ENCODE measurements around the gene TMEM220. TPM values are rescaled to one million over a fixed set of nuclear protein-coding genes. Genes with fewer than 3 reads are reported as not detected.

The TMEM220 gene
- total and polyA plus RNA-seq, 9 of the 15 experiments (the other 6 are each of a cell fraction or from before 2014, with no cell fraction given): not detected

DNA sequence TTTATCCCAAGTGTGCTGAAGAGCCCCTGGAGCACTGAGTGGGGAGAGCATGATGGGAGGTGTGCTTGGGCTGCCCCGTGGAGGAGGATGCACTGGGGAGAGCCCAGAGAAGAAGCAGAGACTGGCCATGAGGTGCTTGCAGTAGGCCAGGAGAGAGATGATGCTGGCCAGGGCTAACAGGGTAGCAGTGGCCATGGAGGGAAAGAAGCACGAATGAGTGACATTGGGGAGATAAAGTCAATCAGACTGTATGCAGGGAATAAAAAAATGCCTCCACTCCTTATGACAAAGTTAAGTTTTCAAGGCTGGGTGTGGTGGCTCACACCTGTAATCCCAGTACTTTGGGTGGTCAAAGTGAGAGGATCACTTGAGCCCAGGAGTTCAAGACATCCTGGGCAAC, 5.4 kb upstream of the TMEM220 start:
- no peaks in the 10 kb centered on the region for H3K36me3 ChIP-seq (ENCODE audit: control insufficient read depth, insufficient read depth, low read length)
- no peak overlapping the region for H2AFZ ChIP-seq (ENCODE audit: low read depth, low read length)
- BruUV-seq (replicated peaks): no TSS peak
- ChIA-PET CTCF (ENCODE audit: low intra/inter-chr PET ratio) (interaction anchor here (0.6 kb wide), 1 partner anchor 1147 kb away, joined by 3 read pairs; no protein-coding TSS in a partner anchor), POLR2A (no interaction called here)
- peaks cover 0 to 6% of the 10 kb centered on the region in 2 experiments; a peak in 2 of 5 replicates for H3K27me3 ChIP-seq (ENCODE audit: control insufficient read depth in 2 of 2, insufficient read depth in 2 of 2, low read length in 2 of 2)
- DNase-seq (ENCODE audit: extremely low read depth in 1 of 4, low spot score in 3 of 4) (no peak), ATAC-seq (no peak), FAIRE-seq (no peak)
- intact Hi-C loops (cut with micrococcal nuclease): no loop called here
- no peak overlapping the region for H3K4me2 ChIP-seq (ENCODE audit: insufficient read depth, low read length)
- no peaks in the 10 kb centered on the region for H3K79me2 ChIP-seq (ENCODE audit: control insufficient read depth, insufficient read depth, low read length)
- no peaks in the 10 kb centered on the region for H3K9me3 ChIP-seq (replicated peaks; ENCODE audit: control insufficient read depth, insufficient read depth, low read depth, low read length)
- in situ Hi-C loops (cut with MboI): no loop called here
- no peak overlapping the region for H3K27ac ChIP-seq (ENCODE audit: extremely low read depth, low read depth, low read length)
- WGBS (ENCODE audit: insufficient coverage, low coverage, missing lambda C conversion rate): 4% methylated on average over 2 of the region's 2 CpGs
- H3K4me3 ChIP-seq: no peak overlapping the region
- H3K9ac ChIP-seq (ENCODE audit: insufficient read depth in 1 of 2, low read depth in 2 of 2, low read length in 2 of 2): no peak overlapping the region
- no peaks in the 10 kb centered on the region for H3K9me1 ChIP-seq (ENCODE audit: control insufficient read depth, insufficient read depth, low read length)
- H3K4me1 ChIP-seq (replicated peaks in 1 of 2; ENCODE audit: control insufficient read depth in 2 of 2, insufficient read depth in 2 of 2, low read length in 2 of 2): no peaks in the 10 kb centered on the region
- no peaks in the 10 kb centered on the region for H4K20me1 ChIP-seq (replicated peaks; ENCODE audit: control insufficient read depth, insufficient read depth, low read length)
- no peak for TF ChIP-seq ARID1B (IDR thresholded peaks at IDR 0.05)
- no peak for TF ChIP-seq BCL6 (CRISPR knock-in tag; IDR thresholded peaks at IDR 0.05)

DNA sequence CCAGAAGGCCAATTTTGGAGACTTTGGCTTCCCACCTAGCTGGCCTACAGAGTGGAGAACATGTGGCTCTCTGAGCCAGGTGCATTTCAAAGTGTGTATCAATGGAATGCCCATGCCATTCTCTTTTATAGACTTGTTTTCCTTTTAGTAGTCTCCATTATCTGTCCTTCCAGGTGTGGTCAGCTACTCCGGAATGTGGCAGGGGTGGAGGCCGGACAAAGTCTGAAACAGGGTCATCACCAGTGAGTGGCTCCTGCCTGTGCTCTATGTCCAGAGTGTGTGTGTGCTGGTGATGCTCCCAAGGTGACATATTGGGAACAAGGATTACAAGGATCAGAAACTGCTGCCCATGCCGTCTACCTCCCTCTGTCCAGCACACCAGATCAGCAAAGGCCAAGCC, 3.8 kb upstream of the TMEM220 start:
- CTCF ChIA-PET (ENCODE audit: low intra/inter-chr PET ratio): no interaction called here
- no peak overlapping the region for H3K4me3 ChIP-seq
- POLR2A ChIA-PET: no interaction called here
- no peaks in the 10 kb centered on the region for H3K9me3 ChIP-seq (replicated peaks; ENCODE audit: control insufficient read depth, insufficient read depth, low read depth, low read length)
- FAIRE-seq (no peak), DNase-seq (ENCODE audit: extremely low read depth in 1 of 4, low spot score in 3 of 4) (no peak), ATAC-seq (no peak)
- 0 out of 5 replicates have a peak, but pooled peaks cover 0 to 3% of the 10 kb centered on the region in 2 experiments for H3K4me1 ChIP-seq (replicated peaks in 1 of 2; ENCODE audit: control insufficient read depth in 2 of 2, insufficient read depth in 2 of 2, low read length in 2 of 2)
- H2AFZ ChIP-seq (ENCODE audit: low read depth, low read length): no peak overlapping the region
- TF ChIP-seq, protein P1, sequence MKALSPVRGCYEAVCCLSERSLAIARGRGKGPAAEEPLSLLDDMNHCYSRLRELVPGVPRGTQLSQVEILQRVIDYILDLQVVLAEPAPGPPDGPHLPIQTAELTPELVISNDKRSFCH (CRISPR knock-in tag; IDR thresholded peaks at IDR 0.05): no peak
- TF ChIP-seq, protein P1 (tag; IDR thresholded peaks at IDR 0.05): no peak
- TF ChIP-seq HNRNPK (IDR thresholded peaks at IDR 0.05; ENCODE audit: low read depth, low read length, poor library complexity, severe bottlenecking) (no peak), CXXC5 (CRISPR knock-in tag; IDR thresholded peaks at IDR 0.05) (no peak), POLR2H (tag; IDR thresholded peaks at IDR 0.05; ENCODE audit: low read depth) (no peak), ZNF75A (CRISPR knock-in tag; IDR thresholded peaks at IDR 0.05) (no peak), GTF2E2 (tag; IDR thresholded peaks at IDR 0.05) (no peak), ZNF165 (CRISPR knock-in tag; IDR thresholded peaks at IDR 0.05; ENCODE audit: borderline replicate concordance) (no peak), NR2F6 (CRISPR knock-in tag; IDR thresholded peaks at IDR 0.05) (no peak), POLR2G (IDR thresholded peaks at IDR 0.05; ENCODE audit: low read depth, low read length) (no peak), ZNF212 (CRISPR knock-in tag; IDR thresholded peaks at IDR 0.05) (no peak)
- TF ChIP-seq, protein P2, sequence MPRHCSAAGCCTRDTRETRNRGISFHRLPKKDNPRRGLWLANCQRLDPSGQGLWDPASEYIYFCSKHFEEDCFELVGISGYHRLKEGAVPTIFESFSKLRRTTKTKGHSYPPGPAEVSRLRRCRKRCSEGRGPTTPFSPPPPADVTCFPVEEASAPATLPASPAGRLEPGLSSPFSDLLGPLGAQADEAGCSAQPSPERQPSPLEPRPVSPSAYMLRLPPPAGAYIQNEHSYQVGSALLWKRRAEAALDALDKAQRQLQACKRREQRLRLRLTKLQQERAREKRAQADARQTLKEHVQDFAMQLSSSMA (CRISPR knock-in tag; IDR thresholded peaks at IDR 0.05): no peak
- intact Hi-C loops (cut with micrococcal nuclease) (no loop called here), in situ Hi-C loops (cut with MboI) (no loop called here)
- no peak overlapping the region for H3K4me2 ChIP-seq (ENCODE audit: insufficient read depth, low read length)
- H3K9me1 ChIP-seq (ENCODE audit: control insufficient read depth, insufficient read depth, low read length): no peaks in the 10 kb centered on the region
- H4K20me1 ChIP-seq (replicated peaks; ENCODE audit: control insufficient read depth, insufficient read depth, low read length): no peaks in the 10 kb centered on the region
- no TSS peak for BruUV-seq (replicated peaks)
- no peaks in the 10 kb centered on the region for H3K36me3 ChIP-seq (ENCODE audit: control insufficient read depth, insufficient read depth, low read length)
- H3K9ac ChIP-seq (ENCODE audit: insufficient read depth in 1 of 2, low read depth in 2 of 2, low read length in 2 of 2): no peak overlapping the region
- H3K79me2 ChIP-seq (ENCODE audit: control insufficient read depth, insufficient read depth, low read length): no peaks in the 10 kb centered on the region
- 0% methylated on average over 3 of the region's 3 CpGs for WGBS (ENCODE audit: insufficient coverage, low coverage, missing lambda C conversion rate)
- H3K27me3 ChIP-seq (ENCODE audit: control insufficient read depth in 2 of 2, insufficient read depth in 2 of 2, low read length in 2 of 2): no peaks in the 10 kb centered on the region
- no peak overlapping the region for H3K27ac ChIP-seq (ENCODE audit: extremely low read depth, low read depth, low read length)

All from K562 (cell line).